ENCODE data around the gene GPR3. TPM values are rescaled to one million over a fixed set of nuclear protein-coding genes. Genes with fewer than 3 reads are reported as not detected.

The GPR3 gene
- total RNA-seq, 4 donors from 2014 or later = 0.13 to 4.5 TPM; not detected in 2

Other genes starting within 250 kb of the GPR3 start
- gene SLC9A1, start 237.5 kb upstream of the GPR3 start, total RNA-seq = 10 to 100 TPM in 3 of 4 donors, 1 to 10 TPM in 1; 8.3 to 29.2 (median 11.4) TPM
- gene WDTC1, start 158.0 kb upstream of the GPR3 start, total RNA-seq = 10 to 100 TPM; 39.9 to 79.8 (median 62.0) TPM
- 10 to 100 TPM; 23.3 to 35.3 (median 31.8) TPM for gene TMEM222, start 70.5 kb upstream of the GPR3 start, total RNA-seq
- 1 to 10 TPM in 2 of 4 donors, under 1 TPM in 2; 0.29 to 3.7 (median 1.5) TPM for gene SYTL1, start 50.6 kb upstream of the GPR3 start, total RNA-seq
- 10 to 100 TPM; 29.7 to 80.1 (median 55.4) TPM for gene MAP3K6, start 25.7 kb upstream of the GPR3 start, total RNA-seq
- gene FCN3, start 17.8 kb upstream of the GPR3 start, total RNA-seq = 10 to 100 TPM in 2 of 4 donors, 1 to 10 TPM in 2; 2.9 to 16.6 (median 10.5) TPM
- not detected for gene CD164L2, start 9.3 kb upstream of the GPR3 start, total RNA-seq
- 100 to 1,000 TPM in 2 of 4 donors, 10 to 100 TPM in 2; 78.5 to 141 (median 101) TPM for gene WASF2, start 97.5 kb downstream of the GPR3 start, total RNA-seq
- gene AHDC1, start 211.5 kb downstream of the GPR3 start, total RNA-seq = 10 to 100 TPM; 14.7 to 54.3 (median 35.4) TPM
- 10 to 100 TPM; 12.0 to 32.1 (median 12.6) TPM for gene FGR, start 242.6 kb downstream of the GPR3 start, total RNA-seq

All from esophagus muscularis mucosa (tissue), 4 donors.